ENCODE data around the gene NFYA. TPM values are rescaled to one million over a fixed set of nuclear protein-coding genes. Genes with fewer than 3 reads are reported as not detected.

NFYA gene
- total and polyA plus RNA-seq, 9 of the 15 experiments (the other 6 are each of a cell fraction or from before 2014, with no cell fraction given), result 7.3 to 37.1 (median 21.8) TPM

GRCh38 chr6:41051873-41052272 lies 20.9 kb upstream of the NFYA start (continued):
- TF ChIP-seq HBP1 (CRISPR knock-in tag; IDR thresholded peaks at IDR 0.05) (peak; percentile 52; the same call in 1 of the 2 replicates), ZKSCAN3 (CRISPR knock-in tag; IDR thresholded peaks at IDR 0.05) (no peak), SNIP1 (IDR thresholded peaks at IDR 0.05; ENCODE audit: low read depth) (no peak), ZBTB40 (IDR thresholded peaks at IDR 0.05) (peak; percentile 58; the same call in 1 of the 2 replicates), ZBTB40 (CRISPR knock-in tag; IDR thresholded peaks at IDR 0.05) (no peak), DPF2 (IDR thresholded peaks at IDR 0.05) (0 out of 2 replicates have a peak, but pooled peaks have one; percentile 37), MECOM (CRISPR knock-in tag; IDR thresholded peaks at IDR 0.05) (no peak), RBM15 (IDR thresholded peaks at IDR 0.05; ENCODE audit: insufficient read depth, low read length) (no peak), HES1 (IDR thresholded peaks at IDR 0.05; ENCODE audit: low read depth) (no peak), NR0B1 (IDR thresholded peaks at IDR 0.05; ENCODE audit: partially characterized antibody) (no peak), ELF1 (tag; IDR thresholded peaks at IDR 0.05) (peak; percentile 56; the same call in 1 of the 2 replicates), SPI1 (IDR thresholded peaks at IDR 0.05; ENCODE audit: borderline replicate concordance, low read depth, low read length) (peak; percentile 97), SMAD4 (CRISPR knock-in tag; conservative IDR thresholded peaks at IDR 0.05) (0 out of 2 replicates have a peak, but pooled peaks have one; percentile 34)

Measured in K562 (cell line).